Measurements from ENCODE around the gene FLT1.

DNA sequence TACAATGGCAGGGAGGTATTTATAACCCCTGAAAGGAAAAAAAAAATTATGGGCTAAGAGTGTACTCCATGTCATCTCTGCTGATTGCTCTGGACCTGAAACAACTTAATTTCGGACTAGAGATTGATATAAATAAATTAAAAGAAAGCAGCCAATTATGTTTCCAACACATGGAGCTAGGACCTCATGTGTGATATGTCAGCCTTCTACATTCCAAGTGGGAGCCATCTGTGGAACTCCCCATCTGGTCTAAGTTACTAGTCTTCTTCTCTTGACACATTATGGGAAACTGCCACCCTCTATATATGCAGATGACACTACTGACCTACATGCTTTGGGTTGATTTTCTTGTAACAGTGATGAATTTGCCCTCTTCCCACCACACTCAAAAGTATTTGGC is 86.1 kb downstream of the FLT1 start:
- TF ChIP-seq YY1 (IDR thresholded peaks at IDR 0.05; ENCODE audit: insufficient read depth, insufficient read length) (no peak), ZNF274 (IDR thresholded peaks at IDR 0.05; ENCODE audit: low read depth, low read length) (no peak), SUZ12 (IDR thresholded peaks at IDR 0.05; ENCODE audit: extremely low read depth, insufficient read depth, insufficient read length) (no peak)

All from NT2/D1 (cell line).